HL-60/S4 treated with retinoic acid at 250 ng/mL for 4 days and 3 days (cell line): ENCODE results near the gene GARIN5B.

ENCODE experiments used
- in situ Hi-C: fragments of 300-500 bp; cut with MboI; formaldehyde crosslinking; loops from 2 replicates; pipeline ENCODE4 v1.7.0; 2022; ENCODE audit warnings: low sequenced_read_pairs

GARIN5B gene

GRCh38 chr19:55325172-55325571, 37.9 kb downstream of the GARIN5B start, which contains the start of gene TMEM150B:
Gene TMEM150B (minus strand): TSS chr19:55325341. CDS start chr19:55321036, 4,305 bp downstream.
- in situ Hi-C loops: no loop called here

GRCh38 chr19:55324662-55325061, 38.4 kb downstream of the GARIN5B start:
- in situ Hi-C loops: no loop called here

- in situ Hi-C loops: no loop called here
These were observed 40.7 kb downstream of the GARIN5B start for GRCh38 chr19:55322204-55322885.

- in situ Hi-C loops: no loop called here
These were observed 41.5 kb downstream of the GARIN5B start for GRCh38 chr19:55321466-55322137.

- in situ Hi-C loops: no loop called here
These were observed 42.1 kb downstream of the GARIN5B start for GRCh38 chr19:55320844-55321419.

GRCh38 chr19:55319785-55320184, 43.3 kb downstream of the GARIN5B start:
- in situ Hi-C loops: no loop called here

- in situ Hi-C loops: no loop called here
These were observed 46.4 kb downstream of the GARIN5B start for GRCh38 chr19:55316646-55317045.

GRCh38 chr19:55315956-55316525, 47.0 kb downstream of the GARIN5B start:
- in situ Hi-C loops: no loop called here

GRCh38 chr19:55314396-55314795, 48.7 kb downstream of the GARIN5B start:
- in situ Hi-C loops: no loop called here

GRCh38 chr19:55312621-55313512, 50.2 kb downstream of the GARIN5B start:
- in situ Hi-C loops: no loop called here

- in situ Hi-C loops: no loop called here
These were observed 51.3 kb downstream of the GARIN5B start for GRCh38 chr19:55311797-55312196.

GRCh38 chr19:55311397-55311796, 51.7 kb downstream of the GARIN5B start:
- in situ Hi-C loops: no loop called here

GRCh38 chr19:55310498-55310897, 52.6 kb downstream of the GARIN5B start:
- in situ Hi-C loops: no loop called here

GRCh38 chr19:55309448-55309847, 53.6 kb downstream of the GARIN5B start:
- in situ Hi-C loops: no loop called here

- in situ Hi-C loops: no loop called here
These were observed 54.8 kb downstream of the GARIN5B start for GRCh38 chr19:55308281-55308680.

- in situ Hi-C loops: no loop called here
These were observed 56.3 kb downstream of the GARIN5B start for GRCh38 chr19:55306712-55307111.

GRCh38 chr19:55305983-55306562, 57.0 kb downstream of the GARIN5B start:
- in situ Hi-C loops: no loop called here

- in situ Hi-C loops: no loop called here
These were observed 57.6 kb downstream of the GARIN5B start for GRCh38 chr19:55305491-55305890.

GRCh38 chr19:55304980-55305379, 58.1 kb downstream of the GARIN5B start:
- in situ Hi-C loops: no loop called here
